NCI-H446 treated with DMSO at 0.1 percent for 48 hours (cell line): ENCODE results near the gene GRIK4.

Experiments
- DNase-seq: peaks from one replicate; lab custom pipeline; 2025; lab: John Stamatoyannopoulos, UW

The GRIK4 gene

DNA sequence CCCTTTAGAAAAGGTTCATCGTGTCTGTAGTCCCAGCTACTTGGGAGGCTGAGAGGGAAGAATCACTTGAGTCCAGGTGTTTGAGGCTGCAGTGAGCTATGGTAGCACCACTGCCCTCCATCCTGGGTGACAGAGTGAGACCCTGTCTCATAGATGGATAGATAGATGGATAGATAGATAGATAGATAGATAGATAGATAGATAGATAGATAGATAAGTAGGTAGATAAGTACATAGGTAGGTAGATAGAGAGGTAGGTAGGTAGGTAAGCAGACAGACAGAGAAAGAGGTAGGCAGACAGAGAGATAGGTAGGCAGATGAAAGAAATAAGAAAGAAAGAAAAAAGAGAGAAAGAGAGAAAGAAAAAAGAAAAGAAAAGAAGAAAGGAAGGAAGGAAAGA is 156.4 kb downstream of the GRIK4 start:
- no peak for DNase-seq

GRCh38 chr11:120668537-120668936 is 157.0 kb downstream of the GRIK4 start:
- DNase-seq = no peak

- DNase-seq = no peak
Measured at GRCh38 chr11:120674542-120674941, 163.0 kb downstream of the GRIK4 start.

GRCh38 chr11:120675171-120675570 is 163.6 kb downstream of the GRIK4 start:
- DNase-seq = no peak

DNA sequence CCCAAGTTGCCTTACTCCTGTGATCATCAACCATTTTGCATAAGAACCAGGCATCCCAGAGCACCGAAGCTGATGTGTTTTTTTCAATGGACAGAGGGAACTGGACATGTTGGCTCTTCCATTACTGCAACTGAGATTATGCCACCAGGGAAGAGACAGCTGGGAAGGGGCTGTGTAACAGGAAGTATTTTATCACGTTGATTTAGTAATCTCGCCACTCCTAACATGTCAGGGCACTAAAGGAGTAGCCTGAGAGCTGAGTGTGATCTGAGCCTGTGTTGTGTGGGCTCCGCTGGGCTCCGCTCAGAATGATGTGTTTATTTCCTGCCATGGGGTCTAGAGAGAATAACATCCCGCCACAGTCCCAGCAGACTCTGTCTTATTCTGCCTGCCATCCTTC is 165.4 kb downstream of the GRIK4 start:
- no peak for DNase-seq

GRCh38 chr11:120680322-120680721 is 168.8 kb downstream of the GRIK4 start:
- no peak for DNase-seq

DNA sequence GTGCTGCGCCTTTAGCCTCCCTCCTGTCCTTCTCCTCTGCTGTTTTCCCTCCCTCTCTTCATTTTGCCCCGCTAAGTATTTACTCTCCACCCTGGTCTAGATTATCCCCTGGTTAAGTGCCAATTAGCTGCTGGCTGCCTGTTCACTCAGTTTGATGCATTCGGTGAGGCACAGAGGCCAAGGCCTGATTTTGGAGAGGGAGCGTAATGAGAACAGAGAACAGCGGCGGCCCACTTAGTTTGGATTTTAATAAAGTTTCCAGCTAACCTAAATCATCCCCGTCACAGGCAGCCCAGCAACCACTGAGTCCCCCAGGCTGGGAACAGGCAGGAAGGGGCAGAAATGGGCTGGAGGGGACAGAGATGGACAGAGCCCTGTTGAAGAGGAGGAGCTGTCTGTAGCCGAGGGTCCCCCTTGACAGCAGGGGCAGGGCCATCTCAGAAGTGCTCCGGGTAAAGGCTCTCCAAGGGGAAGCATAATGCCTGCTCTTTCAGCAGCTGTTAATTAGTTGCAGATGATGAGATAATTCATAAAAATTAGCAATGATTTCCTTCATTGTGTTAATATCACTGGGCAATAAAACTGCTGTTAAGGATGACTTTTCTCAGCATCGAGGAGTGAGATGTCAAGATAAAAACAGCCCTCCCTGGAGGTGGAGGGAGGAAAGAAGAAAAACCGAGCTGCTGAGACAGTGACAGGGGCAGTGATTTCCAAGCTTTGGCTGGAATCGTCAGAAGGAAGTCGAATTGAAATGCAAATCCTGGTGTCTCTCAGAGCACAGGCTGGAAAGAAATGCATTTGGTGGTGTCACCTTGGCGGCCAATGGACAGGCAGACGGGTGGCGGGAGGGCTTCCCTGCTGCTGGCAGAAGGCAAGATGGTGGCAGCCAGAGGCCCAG is 170.1 kb downstream of the GRIK4 start:
- DNase-seq = peak; percentile 31

GRCh38 chr11:120682332-120682649 is 170.7 kb downstream of the GRIK4 start:
- no peak for DNase-seq

- no peak for DNase-seq
Measured at GRCh38 chr11:120682866-120683265, 171.3 kb downstream of the GRIK4 start.

DNA sequence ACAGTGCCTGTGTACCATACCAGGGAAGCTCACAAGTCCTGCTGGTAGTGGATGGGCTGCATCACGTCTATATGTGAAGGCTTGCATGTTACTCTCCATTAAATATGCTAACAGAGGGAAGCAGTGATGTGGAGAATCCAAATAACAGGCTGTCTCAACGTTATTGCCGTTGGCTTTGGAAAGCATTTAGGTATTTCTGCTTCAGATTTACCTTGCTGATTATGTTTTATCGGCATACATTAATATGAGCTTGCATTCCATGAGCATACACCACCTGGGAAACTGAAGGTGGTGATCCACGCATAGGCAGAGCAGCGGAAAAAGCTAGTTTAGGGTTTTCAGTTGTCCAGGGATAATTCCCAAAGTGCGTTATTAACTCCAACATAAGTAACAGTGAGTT is 175.0 kb downstream of the GRIK4 start:
- DNase-seq = no peak

GRCh38 chr11:120688163-120688562 is 176.6 kb downstream of the GRIK4 start:
- DNase-seq = no peak

DNA sequence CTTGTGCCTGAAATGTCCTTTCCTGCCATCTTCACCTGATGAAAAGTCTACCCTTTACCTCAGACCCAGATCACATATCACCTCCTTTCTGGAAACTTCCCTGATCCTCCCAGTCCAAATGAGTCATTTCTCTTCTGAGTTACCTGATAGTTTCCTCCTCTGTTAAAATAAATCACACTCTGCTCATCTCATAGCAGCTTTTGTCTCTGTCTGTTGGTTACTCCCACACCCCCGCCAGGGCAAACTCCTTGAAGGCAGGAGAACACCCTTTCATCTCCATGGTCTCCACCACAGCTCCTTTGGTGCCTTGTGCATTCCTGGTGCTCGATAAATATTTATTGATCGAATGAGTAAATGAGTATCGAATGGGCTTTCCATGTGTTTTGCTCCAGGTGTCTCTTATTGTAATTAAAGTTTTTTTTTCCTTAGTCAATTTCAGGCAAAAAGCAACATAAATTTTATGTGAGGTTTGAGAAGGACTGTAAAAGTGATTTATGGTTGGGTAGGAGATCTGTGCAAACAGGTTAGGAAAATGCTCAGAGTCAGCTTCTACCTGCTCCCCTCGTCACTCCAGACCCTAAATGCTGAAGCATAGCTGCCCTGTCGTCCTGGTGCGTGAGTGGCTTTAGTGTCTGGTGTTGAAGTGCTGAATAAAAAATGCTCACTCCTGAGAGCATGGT is 178.2 kb downstream of the GRIK4 start:
- DNase-seq = no peak

DNA sequence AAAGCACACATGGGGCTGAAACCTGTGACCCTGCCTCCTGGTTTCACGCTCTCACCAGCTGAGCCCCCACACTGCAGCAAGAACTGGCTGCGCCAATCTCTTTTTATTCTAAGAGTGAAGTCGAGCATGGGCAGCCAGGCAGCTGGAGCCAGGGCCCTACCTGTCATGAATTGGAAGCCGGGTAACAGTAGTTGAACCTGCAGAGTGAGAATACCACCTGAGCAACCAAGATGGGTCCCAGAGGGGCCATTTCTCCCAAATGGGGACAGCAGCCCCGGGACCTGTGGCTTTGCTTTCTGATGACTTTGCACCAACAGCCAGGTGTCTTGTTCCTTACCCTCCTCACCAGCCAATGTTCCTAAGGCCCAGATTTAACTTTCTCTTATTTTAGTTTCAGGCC is 178.9 kb downstream of the GRIK4 start:
- DNase-seq = no peak

DNA sequence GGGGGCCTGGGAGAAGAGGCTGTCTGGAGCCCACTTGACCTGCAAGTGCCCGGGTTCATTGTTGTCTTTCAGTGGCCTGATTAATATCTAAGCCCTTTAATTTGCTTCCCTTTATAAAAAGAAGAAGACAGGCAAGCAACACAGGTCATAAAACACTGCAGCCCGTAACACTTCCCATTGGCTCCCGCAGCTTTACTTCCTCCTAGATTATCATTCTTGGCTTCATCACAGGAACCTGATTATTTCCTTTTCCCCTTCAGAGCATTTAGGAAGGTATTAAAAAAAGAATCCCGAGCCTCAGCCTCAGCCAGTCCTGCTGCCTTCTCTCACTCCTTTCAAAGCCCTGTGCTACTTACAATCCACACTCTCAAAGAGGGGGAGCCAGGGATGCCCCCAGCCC is 183.2 kb downstream of the GRIK4 start:
- no peak for DNase-seq

- DNase-seq = no peak
Measured at GRCh38 chr11:120695426-120695825, 183.9 kb downstream of the GRIK4 start.

DNA sequence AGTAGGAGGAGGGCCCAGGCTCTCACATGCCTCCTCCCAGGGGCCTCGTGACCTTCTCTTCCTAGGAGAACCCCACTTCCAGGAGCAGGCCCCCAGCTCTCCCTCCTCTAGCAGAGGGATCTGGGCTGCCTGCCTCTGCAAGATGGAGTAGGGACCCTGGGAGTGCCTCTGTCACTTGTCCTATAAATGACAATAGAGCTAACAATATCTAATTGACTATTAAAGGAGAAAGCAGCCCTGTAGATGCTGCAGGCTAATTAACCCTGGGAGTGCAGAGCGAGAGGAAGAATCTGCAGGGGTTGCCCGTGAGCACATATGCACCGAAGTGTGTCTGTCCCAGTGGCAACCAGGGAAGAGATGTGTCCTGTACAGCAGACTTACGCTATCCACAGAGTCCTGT is 184.4 kb downstream of the GRIK4 start:
- no peak for DNase-seq

- no peak for DNase-seq
Measured at GRCh38 chr11:120696597-120697218, 185.2 kb downstream of the GRIK4 start.

- no peak for DNase-seq
Measured at GRCh38 chr11:120698918-120699317, 187.4 kb downstream of the GRIK4 start.

GRCh38 chr11:120702656-120703055 is 191.1 kb downstream of the GRIK4 start:
- no peak for DNase-seq

GRCh38 chr11:120703358-120704152 is 192.0 kb downstream of the GRIK4 start:
- DNase-seq = no peak

DNA sequence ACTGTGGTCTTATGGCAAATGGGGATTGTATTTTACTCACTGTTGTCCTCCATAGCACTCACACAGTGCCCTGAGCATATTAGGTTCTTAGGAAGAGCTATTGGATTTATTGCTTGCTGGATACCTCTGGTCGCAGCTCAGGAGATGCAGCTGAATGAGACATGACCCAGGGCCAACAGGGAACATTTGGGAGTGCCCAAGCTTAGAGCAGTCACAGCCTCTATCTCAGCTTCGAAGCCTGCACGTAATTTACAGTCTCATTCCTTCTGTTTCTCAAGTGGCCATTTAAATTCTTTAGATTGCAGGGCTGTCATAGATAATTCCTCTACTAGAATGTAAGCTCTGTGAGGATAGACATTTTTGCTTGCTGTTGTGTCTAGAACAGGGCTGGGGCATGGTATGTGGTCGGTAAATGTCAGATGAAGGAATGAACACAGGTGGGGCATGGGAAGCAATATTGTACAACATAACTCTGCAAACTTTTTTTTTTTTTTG is 192.8 kb downstream of the GRIK4 start:
- no peak for DNase-seq

GRCh38 chr11:120706257-120706656 is 194.7 kb downstream of the GRIK4 start:
- DNase-seq = no peak
